Motor neuron (in vitro differentiated cells): Measurements from ENCODE around the gene TEAD4. TPM values are rescaled to one million over a fixed set of nuclear protein-coding genes. Genes with fewer than 3 reads are reported as not detected.

Experiments used
- ATAC-seq, 8 experiments: fragments of 200-7000 bp; cut with Tn5 transposase; replicated peaks in 6 of 8; 2 replicates each; pipeline ENCODE4 v1.8.0; 2021; ENCODE audit warnings: mild to moderate bottlenecking in 8 of 8, moderate library complexity in 8 of 8
- H3K27ac ChIP-seq, 2 donors: fragments of 250-450 bp; sonication (Bioruptor Pico); 2 replicates each; pipeline ENCODE4 v1.9.0; 2021; ENCODE audit warnings: antibody characterized with exemption in 2 of 2, mild to moderate bottlenecking in 2 of 2, moderate library complexity in 1 of 2
- H3K4me1 ChIP-seq, 2 donors: fragments of 250-450 bp; sonication (Bioruptor Pico); replicated peaks in 1 of 2; 2 replicates each; pipeline ENCODE4 v1.6.1; 2021; ENCODE audit warnings: antibody characterized with exemption in 2 of 2, mild to moderate bottlenecking in 2 of 2, moderate library complexity in 1 of 2
- H3K4me3 ChIP-seq, 5 donors: fragments of 250-450 bp; sonication (Bioruptor Pico); 2 replicates each; pipeline ENCODE4 v1.9.0; 2021; ENCODE audit warnings: antibody characterized with exemption in 5 of 5, mild to moderate bottlenecking in 5 of 5, moderate library complexity in 4 of 5
- WGBS, 10 experiments: fragments of 450-650 bp; shearing (Covaris generic); methylation state at CpG; one replicate each; pipeline ENCODE4 v1.0.0; 2022; 5-methylcytosine and 5-hydroxymethylcytosine counted together
- in situ Hi-C, 9 experiments: fragments of 400-800 bp; cut with MboI; loops; one replicate each; pipeline ENCODE4 v1.15.0; 2021; ENCODE audit warnings: low sequenced_read_pairs in 9 of 9, low pct_unique_long_range_greater_than_20kb in 2 of 9; ENCODE audit not compliant: unreplicated experiment in 9 of 9
- total RNA-seq, 8 experiments: library from RNA; unstranded; fragments of 300-600 nt; gene quantifications; 2 replicates each; pipeline versions ENCODE4 v1.2.3 to v1.2.4, GENCODE V29; 2022

TEAD4 gene
- total RNA-seq, 8 experiments from 2014 or later, result 0.98 to 21.0 (median 9.1) TPM

DNA sequence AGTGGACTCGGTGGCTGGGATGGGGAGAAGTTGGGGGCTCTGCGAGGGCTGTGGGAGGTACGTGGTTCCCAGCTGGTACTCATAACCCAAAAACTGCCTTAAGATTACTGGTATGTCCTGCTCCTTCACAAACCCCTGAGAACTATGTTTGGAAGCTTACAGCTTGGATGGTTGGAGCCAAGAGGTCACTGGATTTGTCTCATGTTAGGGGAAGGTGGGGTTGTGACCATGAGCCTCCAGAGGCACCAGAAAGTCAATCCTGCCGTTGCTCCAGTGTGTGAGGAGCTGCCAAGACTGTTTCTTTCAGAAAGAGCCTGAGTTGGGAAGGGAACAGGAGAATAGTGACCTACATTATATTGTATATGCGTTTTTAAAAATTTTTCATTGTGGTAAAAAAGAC lies 33.5 kb downstream of the TEAD4 start:
- H3K4me1 ChIP-seq, result no peaks in the 10 kb centered on the region
- no peak overlapping the region for H3K27ac ChIP-seq
- in situ Hi-C loops, result no loop called here
- ATAC-seq, result no peak
- no peak overlapping the region for H3K4me3 ChIP-seq
- WGBS, 10 experiments, result 57 to 100% (median 83%) methylated on average over 1 to 4 of the region's 5 CpGs; no CpG with 5 or more reads in 2 of the 10 experiments

- H3K4me3 ChIP-seq, result no peak overlapping the region
- WGBS, 10 experiments, result 81 to 100% (median 93%) methylated on average over 1 to 7 of the region's 15 CpGs; no CpG with 5 or more reads in 1 of the 10 experiments
- no peak for ATAC-seq
- peaks cover 10 to 11% of the 10 kb centered on the region in 2 donors for H3K4me1 ChIP-seq
- no peak overlapping the region for H3K27ac ChIP-seq
- in situ Hi-C loops, result no loop called here
Observed at GRCh38 chr12:2997989-2998670, 38.9 kb downstream of the TEAD4 start.

GRCh38 chr12:2998789-2999264 lies 39.6 kb downstream of the TEAD4 start:
- in situ Hi-C loops, result no loop called here
- peak; percentile 70 to 99 (median 98) for ATAC-seq
- H3K27ac ChIP-seq, result peak overlapping the region; percentile 30 to 70
- WGBS, 10 experiments, result 50 to 86% (median 60%) methylated on average over 1 to 2 of the region's 12 CpGs; no CpG with 5 or more reads in 7 of the 10 experiments
- H3K4me1 ChIP-seq, result peaks cover 16 to 17% of the 10 kb centered on the region in 2 donors
- H3K4me3 ChIP-seq, result no peak overlapping the region

- Histone ChIP-seq H3K4me3 (no peak overlapping the region), H3K27ac (peak overlapping the region; percentile 30 to 70), H3K4me1 (peaks cover 16 to 19% of the 10 kb centered on the region in 2 donors)
- 69 to 100% (median 83%) methylated on average over 2 to 5 of the region's 23 CpGs; no CpG with 5 or more reads in 4 of the 10 experiments for WGBS, 10 experiments
- ATAC-seq, result peak; percentile 3 to 74 (median 64)
- in situ Hi-C loops, result no loop called here
Observed at GRCh38 chr12:2999265-2999841, 40.2 kb downstream of the TEAD4 start.

DNA sequence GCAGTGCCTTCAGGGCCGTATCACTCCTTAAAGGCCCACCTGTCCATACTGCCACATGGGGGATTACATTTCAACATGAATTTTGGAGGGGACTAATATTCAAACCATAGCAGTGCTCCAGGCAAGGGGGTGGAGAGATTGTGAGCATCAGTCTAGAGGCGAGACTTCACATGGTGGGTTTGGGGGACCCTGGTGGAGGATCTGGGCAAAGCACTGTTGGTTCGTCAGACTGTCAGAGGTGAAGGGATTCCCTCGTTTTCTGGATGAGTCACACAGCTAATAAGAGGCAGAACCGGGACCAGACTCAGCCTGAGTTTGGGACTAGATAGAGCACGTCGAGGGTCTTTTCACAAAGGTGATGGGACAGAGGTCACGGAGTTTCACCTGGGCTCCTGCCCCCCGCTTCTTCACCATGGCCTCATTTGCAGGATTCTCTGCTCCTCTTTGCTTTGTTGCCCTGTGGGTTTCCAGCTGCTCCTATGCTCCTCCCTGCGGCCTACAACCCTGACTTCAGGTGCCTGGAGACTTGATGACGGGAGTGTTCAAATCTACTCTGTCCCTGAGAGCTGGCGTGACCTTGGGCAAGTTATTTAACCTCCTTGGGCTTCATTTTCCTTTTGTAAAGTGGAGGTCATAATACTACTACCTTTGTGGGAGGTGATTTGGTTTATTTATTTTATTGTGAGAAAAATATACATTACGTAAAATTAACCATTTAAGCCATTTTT lies 41.5 kb downstream of the TEAD4 start:
- peaks cover 16 to 19% of the 10 kb centered on the region in 2 donors for H3K4me1 ChIP-seq

GRCh38 chr12:3002646-3003045 lies 43.4 kb downstream of the TEAD4 start:
- H3K4me1 ChIP-seq, result peaks cover 16 to 19% of the 10 kb centered on the region in 2 donors
- H3K27ac ChIP-seq, result no peak overlapping the region
- WGBS, 10 experiments, result 5 to 89% (median 77%) methylated on average over 1 to 5 of the region's 5 CpGs; no CpG with 5 or more reads in 5 of the 10 experiments
- ATAC-seq, result peak in 3 of 8 experiments; percentile 8 to 34 (median 9)
- in situ Hi-C loops, result no loop called here
- no peak overlapping the region for H3K4me3 ChIP-seq

More for the DNA sequence above, 41.5 kb downstream of the TEAD4 start:
- ATAC-seq, result no peak
- in situ Hi-C loops, result no loop called here
- WGBS, 10 experiments, result 0 to 100% (median 49%) methylated on average over 1 to 9 of the region's 13 CpGs; no CpG with 5 or more reads in 1 of the 10 experiments
- Histone ChIP-seq H3K4me3 (no peak overlapping the region), H3K27ac (no peak overlapping the region)

DNA sequence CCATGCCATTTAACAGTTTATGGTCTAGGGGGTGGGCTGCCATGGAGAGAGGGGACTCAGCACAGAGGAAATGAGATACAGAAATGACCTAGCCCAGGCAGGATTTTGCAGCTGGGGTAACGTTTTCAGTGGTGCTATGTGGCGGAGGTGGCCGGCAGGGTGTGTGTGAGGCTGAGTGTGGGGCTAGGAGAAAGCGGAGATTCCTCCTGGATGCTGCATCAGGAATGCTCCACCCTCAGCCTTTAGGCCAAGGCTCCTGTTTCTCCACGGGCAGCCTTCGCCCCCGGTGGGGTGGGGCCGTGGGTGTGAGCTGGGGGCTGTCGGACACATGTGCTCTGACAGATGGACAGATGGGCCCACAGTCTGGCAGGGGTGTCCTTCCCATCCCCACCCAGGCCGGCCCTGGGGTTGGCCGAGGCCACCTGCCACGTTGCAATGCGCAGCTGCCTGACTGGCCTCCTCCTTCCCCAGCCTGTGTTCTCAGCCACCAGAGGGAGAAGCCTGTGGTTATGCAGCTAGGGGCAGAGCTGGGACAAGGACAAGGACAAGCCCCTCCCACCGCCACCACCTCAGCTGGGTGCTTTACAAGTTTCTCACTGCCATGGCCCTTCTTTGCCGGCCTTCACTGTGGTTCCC lies 44.3 kb downstream of the TEAD4 start:
- 5 to 100% (median 80%) methylated on average over 1 to 9 of the region's 15 CpGs; no CpG with 5 or more reads in 5 of the 10 experiments for WGBS, 10 experiments
- Histone ChIP-seq H3K27ac (peak overlapping the region; percentile 15 to 35), H3K4me3 (no peak overlapping the region), H3K4me1 (peaks cover 16 to 19% of the 10 kb centered on the region in 2 donors)
- in situ Hi-C loops, result no loop called here
- peak in 6 of 8 experiments; percentile 27 to 65 (median 42) for ATAC-seq

- H3K27ac ChIP-seq, result no peak overlapping the region
- peak in 3 of 8 experiments; percentile 2 to 52 (median 10) for ATAC-seq
- H3K4me3 ChIP-seq, result no peak overlapping the region
- in situ Hi-C loops, result no loop called here
- 67 to 100% (median 91%) methylated on average over 1 to 11 of the region's 15 CpGs; no CpG with 5 or more reads in 1 of the 10 experiments for WGBS, 10 experiments
- H3K4me1 ChIP-seq, result peaks cover 6 to 10% of the 10 kb centered on the region in 2 donors
Observed at GRCh38 chr12:3004655-3005565, 45.7 kb downstream of the TEAD4 start.

DNA sequence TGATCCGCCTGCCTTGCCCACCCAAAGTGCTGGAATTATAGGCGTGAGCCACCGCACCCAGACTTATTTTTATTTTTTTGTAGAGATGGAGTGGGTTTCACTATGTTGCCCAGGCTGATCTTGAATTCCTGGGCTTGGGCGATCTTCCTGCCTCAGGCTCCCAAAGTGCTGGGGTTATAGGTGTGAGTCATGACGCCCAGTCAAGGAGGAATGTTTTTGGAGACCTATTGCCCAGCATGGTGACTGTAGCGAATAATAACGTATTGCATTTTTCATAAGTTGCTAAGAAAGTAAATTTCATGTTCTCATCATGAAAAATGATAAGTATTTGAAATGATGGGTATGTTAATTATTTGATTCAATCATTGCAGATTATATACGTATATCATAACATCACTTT lies 46.5 kb downstream of the TEAD4 start:
- Histone ChIP-seq H3K27ac (no peak overlapping the region), H3K4me3 (no peak overlapping the region), H3K4me1 (peaks cover 6 to 10% of the 10 kb centered on the region in 2 donors)
- 97 to 100% (median 100%) methylated on average over 1 to 7 of the region's 8 CpGs; no CpG with 5 or more reads in 2 of the 10 experiments for WGBS, 10 experiments
- in situ Hi-C loops, result no loop called here
- ATAC-seq, result no peak

GRCh38 chr12:3009780-3010179 lies 50.6 kb downstream of the TEAD4 start:
- Histone ChIP-seq H3K4me3 (no peak overlapping the region), H3K27ac (no peak overlapping the region), H3K4me1 (no peaks in the 10 kb centered on the region)
- WGBS, 10 experiments, result 100% methylated on average over 2 of the region's 14 CpGs; no CpG with 5 or more reads in 9 of the 10 experiments
- ATAC-seq, result no peak
- in situ Hi-C loops, result no loop called here

- Histone ChIP-seq H3K4me3 (no peak overlapping the region), H3K4me1 (no peaks in the 10 kb centered on the region), H3K27ac (no peak overlapping the region)
- no peak for ATAC-seq
- 80 to 100% (median 94%) methylated on average over 1 to 13 of the region's 22 CpGs; no CpG with 5 or more reads in 2 of the 10 experiments for WGBS, 10 experiments
- in situ Hi-C loops, result no loop called here
Observed at GRCh38 chr12:3010214-3010930, 51.2 kb downstream of the TEAD4 start.
